Limb (tissue), 2 donors: ENCODE data around the gene C14orf39.
"Not testable (repeated sequence)": the region's sequence is repeated elsewhere in the genome, so short reads cannot be mapped to it uniquely, and the experiment has no call there.

Experiments used
- DNase-seq, 2 donors: peaks; one replicate each; pipeline ENCODE4 v3.0.0-alpha.2; 2016; ENCODE audit errors: extremely low spot score in 2 of 2

C14orf39 gene

GRCh38 chr14:60490270-60490669, 4.4 kb upstream of the C14orf39 start:
- no peak for DNase-seq

- DNase-seq: peak in 1 of 2 donors; percentile 28
Measured at GRCh38 chr14:60488175-60488574, 2.3 kb upstream of the C14orf39 start.

DNA sequence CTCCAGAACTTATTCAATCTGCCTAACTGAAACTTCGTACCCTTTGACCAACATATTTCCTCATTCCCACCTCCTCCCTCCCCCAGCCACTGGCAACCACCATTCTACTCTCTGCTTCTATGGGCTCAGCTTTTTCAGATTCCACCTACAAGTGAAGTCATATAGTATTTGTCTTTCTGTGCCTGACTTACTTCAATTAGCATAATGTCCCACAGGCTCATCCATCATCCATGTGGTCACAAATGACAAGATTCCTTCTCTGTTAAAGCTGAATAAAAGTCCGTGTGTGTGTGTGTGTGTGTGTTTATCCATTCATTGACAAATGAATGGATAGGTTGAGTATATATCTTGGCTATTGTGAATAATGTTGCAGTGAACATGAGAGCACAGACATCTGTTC, 1.3 kb upstream of the C14orf39 start:
- DNase-seq: no peak

DNA sequence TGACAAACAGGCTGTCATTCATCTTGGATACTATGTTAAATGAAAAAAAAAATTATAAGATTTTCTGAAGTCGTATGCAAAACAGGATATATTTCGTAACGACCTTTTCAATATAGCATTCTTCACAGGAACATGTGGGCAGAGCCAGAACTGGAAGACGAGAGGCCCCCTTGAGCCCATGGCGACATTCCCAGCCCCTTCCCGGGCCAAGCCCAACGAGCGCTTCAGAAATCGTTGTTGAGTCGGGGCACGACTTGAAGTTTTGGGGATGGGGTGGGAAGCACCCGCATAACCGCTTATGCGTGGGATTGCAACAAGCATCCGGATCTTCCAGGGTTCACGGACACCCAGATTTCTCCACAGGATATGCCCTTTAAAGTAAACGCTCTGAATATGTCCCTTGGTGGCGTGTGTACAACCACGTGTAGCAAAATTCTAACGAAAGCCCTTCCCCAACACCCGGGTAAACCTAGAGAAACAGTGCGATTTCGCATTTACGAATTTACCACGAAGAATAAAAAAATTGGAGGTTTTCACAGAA, 736 bp downstream of the C14orf39 start:
- peak in 1 of 2 donors; percentile 39 for DNase-seq

DNA sequence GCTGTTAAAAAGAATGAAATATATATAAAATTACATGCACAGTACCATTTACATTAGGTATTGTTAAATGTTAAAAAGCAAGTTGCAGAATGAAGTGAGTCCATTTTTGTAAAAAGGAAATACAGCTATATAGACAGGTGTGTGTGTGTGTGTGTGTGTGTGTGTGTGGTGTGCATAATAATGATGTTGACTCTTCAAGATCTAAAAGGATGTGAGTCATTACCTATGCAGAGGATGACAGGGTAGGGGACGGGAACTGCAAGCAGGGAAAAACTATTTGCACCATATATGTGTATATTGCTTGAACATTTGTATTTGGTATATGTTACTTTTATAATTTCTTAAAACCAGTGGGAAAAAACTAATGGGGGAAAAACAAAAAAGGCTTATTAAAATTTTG, 3.1 kb downstream of the C14orf39 start:
- no peak for DNase-seq

GRCh38 chr14:60480248-60480647, 5.6 kb downstream of the C14orf39 start:
- DNase-seq: not testable (repeated sequence)

GRCh38 chr14:60455875-60456274, 30.0 kb downstream of the C14orf39 start:
- DNase-seq: no peak

DNA sequence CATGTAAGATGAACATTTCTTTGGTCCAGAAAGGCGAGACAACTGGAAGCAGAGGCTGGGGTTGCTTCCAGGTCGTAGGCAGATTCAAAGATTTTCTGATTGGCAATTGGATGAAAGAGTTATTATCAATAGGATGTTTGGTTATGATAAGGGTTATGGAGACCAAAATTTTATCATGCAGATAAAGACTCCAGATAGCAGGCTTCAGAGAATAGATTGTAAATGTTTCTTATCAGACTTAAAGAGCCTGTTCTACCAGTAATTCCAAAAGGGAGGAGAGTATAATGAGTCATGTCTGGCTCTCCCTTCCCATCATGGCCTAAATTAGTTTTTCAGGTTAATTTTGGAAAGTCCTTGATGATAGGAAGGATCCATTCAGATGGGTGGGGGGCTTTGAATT, 55.6 kb downstream of the C14orf39 start:
- DNase-seq: no peak

DNA sequence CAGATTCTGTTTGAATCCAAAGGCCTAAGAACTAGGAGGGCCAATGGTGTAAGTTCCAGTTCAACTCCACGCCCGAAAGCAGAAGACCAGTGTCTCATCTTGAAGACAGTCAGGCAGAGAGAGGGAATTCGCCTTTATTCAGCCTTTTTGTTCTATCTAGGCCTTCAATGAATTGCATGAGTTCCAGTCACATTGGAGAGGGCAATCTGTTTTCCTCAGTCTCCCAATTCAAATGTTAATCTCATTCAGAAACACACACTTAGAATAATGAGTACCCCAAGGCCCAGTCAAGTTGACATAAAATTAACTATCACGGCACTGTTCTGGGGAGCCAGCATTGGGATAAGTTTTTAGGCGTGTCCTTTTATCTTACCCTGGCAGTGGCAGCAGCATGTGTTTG, 65.8 kb downstream of the C14orf39 start:
- no peak for DNase-seq

GRCh38 chr14:60397550-60397949, 88.3 kb downstream of the C14orf39 start:
- DNase-seq: not testable (repeated sequence)

- no peak for DNase-seq
Measured at GRCh38 chr14:60396718-60397343, 89.0 kb downstream of the C14orf39 start.
